ENCODE results near the gene ZNF324.

Gene ZNF324

DNA sequence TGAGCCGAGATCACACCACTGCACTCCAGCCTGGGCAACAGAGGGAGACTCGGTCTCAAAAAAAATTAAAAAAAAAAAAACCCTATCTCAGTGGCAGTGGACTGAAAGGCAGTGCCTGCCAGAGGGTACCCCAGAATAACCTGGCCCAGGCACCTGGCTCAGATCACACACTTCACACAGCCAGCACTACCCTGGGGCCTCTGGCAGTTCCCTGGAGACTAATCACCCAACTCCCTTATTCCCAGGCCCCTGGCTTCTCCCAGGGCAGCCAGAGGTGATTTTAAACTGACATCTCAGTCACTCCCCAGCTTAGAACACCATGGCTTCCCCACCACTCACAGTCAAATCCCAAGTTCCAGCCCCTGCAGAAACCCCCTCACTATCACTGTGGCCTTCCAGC is 48.4 kb downstream of the ZNF324 start:
- H3K4me3 ChIP-seq (replicated peaks in 1 of 2; ENCODE audit: low read depth in 2 of 2, low read length in 2 of 2): no peak overlapping the region
- no peak for TF ChIP-seq CTCF (IDR thresholded peaks at IDR 0.05; ENCODE audit: low read depth, low read length)
- DNase-seq (ENCODE audit: low read depth in 2 of 2): no peak

- no peak for DNase-seq (ENCODE audit: low read depth in 2 of 2)
- H3K4me3 ChIP-seq (replicated peaks in 1 of 2; ENCODE audit: low read depth in 2 of 2, low read length in 2 of 2): no peak overlapping the region
- no peak for TF ChIP-seq CTCF (IDR thresholded peaks at IDR 0.05; ENCODE audit: low read depth, low read length)
These were observed 49.5 kb downstream of the ZNF324 start for GRCh38 chr19:58516246-58516836.

GRCh38 chr19:58516964-58517833 is 50.3 kb downstream of the ZNF324 start:
- TF ChIP-seq CTCF (IDR thresholded peaks at IDR 0.05; ENCODE audit: low read depth, low read length): no peak
- H3K4me3 ChIP-seq (replicated peaks in 1 of 2; ENCODE audit: low read depth in 2 of 2, low read length in 2 of 2): no peak overlapping the region
- no peak for DNase-seq (ENCODE audit: low read depth in 2 of 2)

DNA sequence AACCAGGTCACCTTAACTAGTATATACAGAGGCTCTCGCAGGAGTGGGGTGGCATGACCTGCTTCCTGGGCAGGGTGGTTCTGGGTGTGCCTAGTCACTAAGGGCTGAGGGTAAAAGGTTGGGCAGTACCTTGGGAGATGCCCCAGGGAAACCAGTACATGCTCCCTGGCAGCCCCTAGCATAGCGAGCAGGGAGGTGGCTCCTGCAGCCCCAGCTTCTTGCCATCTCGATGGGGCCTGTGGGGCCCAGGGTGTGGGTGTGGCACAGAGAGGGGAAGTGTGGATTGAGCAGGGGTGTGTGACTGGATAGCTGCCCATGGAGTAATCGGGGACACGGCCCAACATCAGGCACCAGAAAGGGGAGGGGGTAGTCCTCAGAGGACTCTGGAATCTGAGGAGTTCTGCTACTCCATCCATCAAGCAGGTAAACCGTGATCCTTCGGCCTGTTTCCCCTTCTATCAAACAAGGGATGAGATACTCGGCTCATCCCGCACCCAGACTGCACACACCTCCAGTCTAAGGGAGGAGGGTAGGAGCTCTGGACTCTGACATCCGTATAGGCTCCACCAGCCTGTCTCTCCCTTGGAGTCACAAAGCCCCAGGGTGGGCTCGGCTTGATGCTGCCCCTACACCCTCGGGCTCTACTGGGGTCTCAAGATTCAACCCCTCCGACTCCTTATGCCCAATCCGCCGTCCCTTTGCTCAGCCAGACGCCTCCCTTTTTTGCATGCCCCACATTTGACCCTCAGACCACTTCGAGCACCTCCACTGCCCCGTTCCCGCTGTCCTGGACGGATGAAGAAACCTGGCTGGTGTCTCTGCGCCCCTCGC is 51.6 kb downstream of the ZNF324 start:
- DNase-seq (ENCODE audit: low read depth in 2 of 2): peak in 1 of 2 donors; percentile 7
- no peak for TF ChIP-seq CTCF (IDR thresholded peaks at IDR 0.05; ENCODE audit: low read depth, low read length)
- peak overlapping the region; percentile 84 to 85 for H3K4me3 ChIP-seq (replicated peaks in 1 of 2; ENCODE audit: low read depth in 2 of 2, low read length in 2 of 2)

DNA sequence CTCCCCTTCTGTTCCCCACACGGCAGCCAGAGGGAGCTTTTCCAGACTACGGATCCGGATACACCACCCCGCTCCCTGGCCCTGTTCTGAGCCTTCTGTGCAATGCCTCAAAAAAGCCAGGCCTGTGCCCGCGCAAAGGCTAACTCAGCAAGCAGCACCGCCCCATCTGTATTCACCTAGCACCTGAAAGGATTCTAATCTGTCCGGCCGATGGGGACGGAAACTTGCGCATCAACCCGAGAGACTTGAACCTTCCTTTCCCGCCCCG is 52.1 kb downstream of the ZNF324 start:
- DNase-seq (ENCODE audit: low read depth in 2 of 2): peak; percentile 77 to 78
- H3K4me3 ChIP-seq (replicated peaks in 1 of 2; ENCODE audit: low read depth in 2 of 2, low read length in 2 of 2): peak overlapping the region; percentile 84 to 85
- peak; percentile 80 for TF ChIP-seq CTCF (IDR thresholded peaks at IDR 0.05; ENCODE audit: low read depth, low read length)

DNA sequence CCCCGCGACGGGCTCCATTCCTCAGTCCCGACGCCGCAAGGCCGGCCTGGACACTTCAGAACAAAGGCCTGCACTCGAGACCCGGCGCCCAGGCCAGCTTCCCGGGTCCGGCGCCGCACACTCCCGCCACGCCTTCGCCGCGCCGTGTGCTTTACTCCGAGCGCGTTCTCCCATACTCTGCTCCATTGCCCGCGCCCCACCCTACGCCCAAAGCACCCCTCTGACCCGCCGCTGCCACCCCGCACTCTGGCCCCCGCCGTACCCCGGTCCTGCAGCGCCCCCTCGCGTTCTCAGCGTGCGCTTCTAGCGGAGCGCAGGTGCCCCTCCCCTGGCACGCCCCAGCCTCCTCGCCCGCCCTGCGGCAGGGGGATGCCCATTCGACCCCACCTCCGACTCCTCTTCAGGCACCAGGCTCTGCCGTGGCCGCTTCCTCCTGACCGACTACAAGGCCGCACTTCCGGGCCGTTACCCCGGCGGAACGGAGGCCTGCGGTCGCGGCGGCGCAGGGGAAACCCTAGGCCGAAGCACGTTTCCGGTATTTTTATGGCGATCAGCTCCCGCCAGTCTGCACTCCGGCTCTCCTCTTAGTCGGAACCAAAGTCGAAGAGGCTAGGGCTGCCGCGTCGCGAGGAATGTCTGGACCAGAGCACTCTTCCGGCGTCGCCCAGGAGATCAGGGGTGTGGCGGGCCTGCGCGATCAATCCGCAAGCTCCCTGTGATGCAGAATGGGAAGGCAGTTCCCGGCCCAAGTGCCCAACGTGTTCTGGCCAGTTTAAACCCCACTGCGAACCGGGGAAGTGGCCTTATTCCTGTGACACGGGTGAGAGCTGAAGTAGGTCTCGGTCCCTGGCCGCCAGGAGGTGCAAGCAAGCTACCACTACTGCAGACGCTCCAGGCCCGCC is 52.7 kb downstream of the ZNF324 start, which contains the start of gene ZBTB45:
Gene ZBTB45 (minus strand): TSS at position 456 of the 902 bp plus-strand sequence. CDS start 2,137 bp downstream, outside the sequence.
- peak within 1 kb of the TSS; percentile 84 to 85 for H3K4me3 ChIP-seq (replicated peaks in 1 of 2; ENCODE audit: low read depth in 2 of 2, low read length in 2 of 2)
- TF ChIP-seq CTCF (IDR thresholded peaks at IDR 0.05; ENCODE audit: low read depth, low read length): peak; percentile 55
- peak; percentile 98 for DNase-seq (ENCODE audit: low read depth in 2 of 2)

Data from cardiac fibroblast (primary cell).